NCI-H2107 treated with DMSO at 0.1 percent for 48 hours (cell line): ENCODE measurements around the gene FANCL.
A peak's percentile ranks its signal among the peaks of the same experiment; 100 is the strongest.
"Not testable (repeated sequence)": the region's sequence is repeated elsewhere in the genome, so short reads cannot be mapped to it uniquely, and the experiment has no call there.

Experiments
- DNase-seq: peaks from one replicate; lab custom pipeline; 2025; ENCODE audit not compliant: unreplicated experiment; lab: John Stamatoyannopoulos, UW

The FANCL gene

DNA sequence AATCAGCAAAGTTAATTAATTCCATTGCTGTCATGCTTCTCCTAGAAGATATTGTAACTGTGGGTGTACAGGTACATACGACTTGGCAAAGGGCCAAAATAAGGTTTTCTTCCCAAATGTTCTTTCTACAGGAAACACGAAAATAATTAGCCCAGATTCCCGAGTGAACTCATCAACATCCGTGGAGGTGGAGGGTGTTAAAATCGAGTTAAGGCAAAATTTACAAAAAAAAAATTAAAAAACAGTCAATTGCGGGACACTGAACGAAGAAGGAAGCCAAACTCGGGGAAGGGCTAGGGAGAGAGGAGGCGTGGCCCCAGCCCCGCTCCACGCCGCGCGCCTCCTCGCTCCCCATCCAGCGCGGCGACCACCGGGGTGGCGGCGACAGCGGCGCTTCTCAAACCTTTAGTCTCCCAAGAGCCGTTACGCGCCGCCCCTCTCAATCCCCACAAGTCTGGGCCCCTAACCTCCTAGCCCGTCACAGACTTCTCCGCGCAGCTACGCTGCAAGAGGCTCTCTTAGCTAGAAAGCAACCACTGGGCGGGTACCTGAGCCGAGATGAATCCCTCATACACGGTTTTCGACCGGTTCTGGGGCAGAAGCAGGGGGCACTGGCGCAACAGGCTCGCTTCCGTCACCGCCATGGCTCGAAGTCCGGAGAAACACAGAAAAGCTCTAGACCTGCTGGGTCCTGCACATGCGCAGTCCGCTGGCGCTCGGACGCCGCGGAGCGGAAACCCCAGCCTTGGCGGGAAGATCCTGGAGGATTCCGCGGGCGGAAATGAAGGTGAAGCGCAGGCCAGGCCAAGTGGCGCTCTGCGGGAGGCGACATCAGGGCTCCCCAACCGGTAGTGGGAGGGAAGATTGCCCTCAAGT is at the start of gene FANCL:
TSS of gene FANCL (minus strand) at position 656 of the 876 bp plus-strand sequence. CDS start at position 644, 12 bp downstream.
- DNase-seq, result peak; percentile 82

- no peak for DNase-seq
Observed at GRCh38 chr2:58289029-58289428, 47.9 kb upstream of the FANCL start.

- no peak for DNase-seq
Observed at GRCh38 chr2:58283931-58284330, 42.8 kb upstream of the FANCL start.

- DNase-seq, result not testable (repeated sequence)
Observed at GRCh38 chr2:58275144-58275543, 34.0 kb upstream of the FANCL start.

DNA sequence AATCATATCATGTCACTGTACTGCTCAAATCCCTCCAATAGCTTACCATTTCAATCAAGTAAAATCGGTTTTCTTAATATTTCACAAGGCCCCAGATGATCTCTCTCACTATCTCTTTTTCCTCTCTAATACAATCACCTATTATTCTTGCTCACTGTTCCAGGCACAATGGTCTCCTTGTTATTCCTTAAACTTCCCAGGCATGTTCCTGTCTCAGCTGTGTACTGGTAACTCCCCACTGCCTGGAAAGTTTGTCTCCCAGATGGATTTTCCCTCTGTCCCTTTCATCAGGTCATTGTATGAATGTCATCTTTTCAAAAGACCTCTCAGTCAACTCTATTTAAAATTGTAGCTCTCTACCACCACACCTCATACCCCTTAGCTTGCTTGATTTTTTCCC is 30.7 kb upstream of the FANCL start:
- no peak for DNase-seq

DNA sequence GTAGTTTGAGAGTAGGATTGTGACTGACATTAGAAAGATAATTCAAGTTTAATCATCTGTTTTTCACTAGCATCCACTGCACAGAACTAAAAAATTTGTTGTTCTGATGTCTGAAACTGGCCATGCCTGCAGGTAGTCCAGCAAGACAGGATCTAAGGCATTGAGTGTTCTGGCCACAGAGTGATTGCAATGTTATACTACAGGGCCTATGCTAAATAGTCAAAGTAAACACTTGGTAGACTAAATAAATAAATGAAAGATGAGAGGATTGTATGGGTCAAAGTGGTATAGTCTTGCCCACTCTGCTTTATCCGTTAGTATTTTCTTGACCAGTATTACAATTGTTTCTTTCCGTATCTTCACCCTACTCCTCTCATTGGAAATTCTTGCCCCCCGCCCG is 27.6 kb upstream of the FANCL start:
- DNase-seq, result no peak

- DNase-seq, result no peak
Observed at GRCh38 chr2:58266211-58266610, 25.1 kb upstream of the FANCL start.

DNA sequence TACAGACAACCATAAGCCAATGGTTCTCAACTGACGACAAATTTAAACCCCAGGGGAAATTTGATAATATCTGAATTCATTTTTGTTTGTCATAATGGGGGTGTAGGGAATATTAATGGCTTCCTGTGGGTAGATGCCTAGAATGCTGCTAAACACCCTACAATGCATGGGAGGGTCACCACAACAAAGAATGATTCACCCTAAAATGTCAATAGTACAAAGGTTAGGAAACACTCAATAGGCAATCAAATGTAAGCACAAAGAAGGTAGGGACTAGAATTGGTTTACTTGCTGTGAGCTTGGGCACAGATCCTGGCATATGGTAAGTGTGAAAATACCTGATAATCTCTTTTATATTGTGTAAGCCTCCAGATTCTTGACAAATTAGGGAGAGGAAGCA is 20.1 kb upstream of the FANCL start:
- DNase-seq, result no peak

- DNase-seq, result not testable (repeated sequence)
Observed at GRCh38 chr2:58258456-58258855, 17.3 kb upstream of the FANCL start.

- not testable (repeated sequence) for DNase-seq
Observed at GRCh38 chr2:58251331-58252201, 10.4 kb upstream of the FANCL start.

DNA sequence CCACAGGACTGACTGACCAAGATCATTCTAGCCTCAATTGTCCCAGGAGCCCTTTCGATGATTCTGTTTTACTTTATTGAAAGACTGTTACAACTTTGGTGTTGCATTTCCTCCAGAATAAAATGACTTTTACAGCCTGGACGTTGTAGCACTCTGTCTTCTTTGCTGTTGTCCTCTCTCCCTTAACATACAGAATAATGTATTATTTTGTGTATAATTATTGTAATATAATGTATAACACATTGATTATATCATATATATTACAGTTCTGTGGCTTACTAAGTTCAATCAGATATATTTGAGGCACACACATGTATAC is 380 bp upstream of the FANCL start:
- no peak for DNase-seq

- no peak for DNase-seq
Observed at GRCh38 chr2:58239243-58239925, 1.7 kb downstream of the FANCL start.

DNA sequence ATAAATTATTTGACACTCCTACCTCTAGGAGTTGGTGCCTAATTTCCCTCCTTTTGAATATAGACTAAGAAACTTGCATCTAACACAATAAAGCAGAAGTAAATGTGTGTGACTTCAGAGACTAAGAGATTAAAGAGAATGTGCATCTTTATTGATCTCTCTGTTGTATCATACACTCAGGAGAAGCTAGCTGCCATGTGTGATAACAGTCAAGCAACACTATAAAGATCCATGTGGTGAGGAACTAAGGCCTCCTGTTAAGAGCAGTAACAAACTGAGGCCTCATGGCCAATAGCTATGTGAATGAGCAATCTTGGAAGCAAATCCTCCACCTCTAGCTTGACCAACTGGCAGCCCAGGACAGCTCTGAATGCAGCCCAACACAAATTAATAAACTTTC is 3.4 kb downstream of the FANCL start:
- DNase-seq, result no peak

- DNase-seq, result no peak
Observed at GRCh38 chr2:58235984-58236383, 5.1 kb downstream of the FANCL start.

DNA sequence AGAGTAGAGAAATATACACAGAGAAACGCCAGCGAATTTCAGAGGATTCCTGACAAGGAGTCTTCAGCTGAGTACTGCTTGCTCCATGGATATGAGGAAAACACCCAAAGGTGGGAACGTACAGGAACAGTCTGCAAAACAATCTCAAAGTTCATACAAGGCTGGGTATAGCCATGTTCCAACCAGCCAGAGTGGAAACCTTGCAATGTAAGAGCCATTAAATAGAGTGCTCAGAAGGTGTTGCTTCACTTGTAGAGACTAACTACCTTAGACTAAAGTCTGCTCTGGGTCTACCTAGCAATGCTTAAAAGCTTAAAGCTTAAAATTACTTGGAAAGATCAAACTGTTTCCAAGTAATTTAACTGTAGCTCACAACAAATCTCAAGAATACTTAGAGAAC is 6.0 kb downstream of the FANCL start:
- DNase-seq, result no peak

GRCh38 chr2:58228299-58228698 is 12.8 kb downstream of the FANCL start:
- no peak for DNase-seq

- no peak for DNase-seq
Observed at GRCh38 chr2:58227171-58227917, 13.8 kb downstream of the FANCL start.

GRCh38 chr2:58221909-58222308 is 19.2 kb downstream of the FANCL start:
- DNase-seq, result no peak

GRCh38 chr2:58215429-58215828 is 25.7 kb downstream of the FANCL start:
- no peak for DNase-seq

GRCh38 chr2:58210951-58211568 is 30.1 kb downstream of the FANCL start:
- DNase-seq, result not testable (repeated sequence)
